HG03064 (cell line): ENCODE results near the gene CHST11.

Experiments
- ATAC-seq: cut with Tn5 transposase; IDR thresholded peaks from one replicate; pipeline ENCODE4 v1.9.1; 2021; ENCODE audit warnings: low read depth; ENCODE audit not compliant: unreplicated experiment

Gene CHST11

DNA sequence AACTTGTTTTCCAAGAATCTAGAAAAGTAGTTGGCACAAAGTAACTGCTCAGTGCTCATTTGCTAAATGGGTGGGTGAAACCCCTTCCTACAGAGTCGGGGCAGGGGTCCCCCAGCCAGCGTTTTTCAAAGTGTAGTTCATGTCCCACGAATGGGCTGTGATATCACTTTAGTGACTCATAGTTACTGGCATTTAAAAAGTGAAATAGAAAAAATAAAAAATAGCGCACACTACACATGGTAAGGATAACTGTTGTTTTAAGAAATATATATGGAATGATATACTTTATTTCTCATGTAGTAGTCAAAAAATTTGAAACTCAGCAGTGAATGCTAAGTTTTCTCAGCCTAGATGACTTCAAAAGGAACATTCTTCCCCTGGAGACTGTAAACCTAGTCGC lies 250.4 kb downstream of the CHST11 start:
- ATAC-seq: no peak

DNA sequence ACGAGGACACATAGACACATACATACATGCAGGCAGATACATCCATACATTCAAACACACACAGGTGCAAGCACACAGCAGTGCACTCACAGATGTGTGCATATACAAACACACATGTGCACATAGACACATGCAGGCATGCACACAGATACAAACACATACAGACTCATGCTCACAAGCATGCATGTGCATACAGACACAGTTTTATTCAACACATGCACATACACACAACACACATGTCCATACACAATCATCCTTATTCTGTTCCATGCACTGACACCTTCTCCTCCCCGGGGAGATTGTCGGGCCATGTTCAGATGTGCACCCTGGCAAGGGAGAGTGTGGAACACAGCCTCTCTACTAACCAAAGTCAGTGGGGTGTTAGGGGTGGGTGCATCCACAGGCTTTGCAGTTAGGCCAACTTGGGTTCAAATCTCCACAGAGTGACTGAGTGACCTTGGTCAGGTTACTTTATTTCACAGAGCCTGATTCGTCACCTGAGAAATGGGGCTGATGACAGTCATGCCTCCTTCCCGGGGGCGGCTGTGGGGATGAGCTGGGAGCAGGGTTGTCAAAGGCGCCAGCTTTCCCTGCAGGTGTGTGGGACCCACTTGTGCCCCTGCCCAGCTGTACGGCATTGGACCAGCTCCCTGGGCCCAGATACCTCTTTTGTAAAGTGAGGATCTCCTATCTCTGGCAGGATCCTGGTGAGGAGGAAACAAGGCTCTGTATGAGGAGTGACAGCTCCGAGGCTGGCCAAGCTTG lies 251.2 kb downstream of the CHST11 start:
- ATAC-seq: no peak

DNA sequence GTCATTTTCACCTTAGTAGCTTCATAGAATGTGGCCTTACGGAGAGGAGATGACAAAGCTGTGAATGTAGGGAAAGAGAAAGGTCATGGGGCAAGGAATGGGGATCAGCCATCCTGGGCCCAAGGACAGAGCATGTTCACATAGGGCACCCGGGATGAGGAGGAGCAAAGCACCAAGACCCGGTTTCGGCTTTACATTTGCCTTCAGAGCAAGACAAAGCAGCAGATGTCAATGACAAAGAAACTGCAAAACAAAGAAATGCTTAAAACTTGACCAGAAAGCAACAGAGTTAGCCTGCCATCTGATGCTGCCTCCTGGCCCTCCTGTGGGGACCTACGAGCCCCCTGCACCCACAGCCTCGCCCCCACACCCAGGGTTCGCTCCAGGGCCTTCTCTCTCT lies 252.1 kb downstream of the CHST11 start:
- no peak for ATAC-seq

DNA sequence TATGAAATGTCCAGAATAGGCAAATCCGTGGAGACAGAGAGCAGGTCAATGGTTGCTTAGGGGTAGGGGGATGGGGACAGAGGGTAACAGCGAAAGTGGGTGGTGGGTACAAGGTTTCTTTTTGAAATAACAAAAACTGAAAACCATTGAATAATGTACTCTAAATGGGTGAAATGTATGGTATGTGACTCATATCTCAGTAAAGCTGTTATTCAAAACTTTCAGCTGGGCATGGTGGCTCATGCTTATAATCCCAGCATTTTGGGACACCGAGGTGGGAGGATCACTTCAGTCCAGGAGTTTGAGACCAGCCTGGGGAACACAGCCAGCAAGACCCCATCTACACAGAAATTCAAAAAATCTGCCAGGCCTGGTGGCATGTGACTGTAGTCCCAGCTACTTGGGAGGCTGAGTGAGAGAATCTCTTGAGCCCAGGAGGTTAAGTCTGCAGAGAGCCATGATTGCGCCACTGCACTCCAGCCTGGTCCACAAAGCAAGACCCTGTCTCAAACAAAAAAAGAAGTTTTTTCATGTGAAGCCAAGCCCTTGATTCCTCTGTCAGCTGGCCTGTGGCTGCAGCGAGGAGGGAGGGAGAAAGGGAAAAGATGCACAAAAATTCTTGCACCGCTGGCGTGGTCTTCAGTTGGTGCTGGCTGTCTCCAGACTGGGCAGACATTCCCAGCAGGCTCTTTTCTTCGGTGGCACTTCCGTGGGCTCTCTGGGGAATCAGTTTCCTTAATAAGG lies 253.1 kb downstream of the CHST11 start:
- ATAC-seq: no peak

DNA sequence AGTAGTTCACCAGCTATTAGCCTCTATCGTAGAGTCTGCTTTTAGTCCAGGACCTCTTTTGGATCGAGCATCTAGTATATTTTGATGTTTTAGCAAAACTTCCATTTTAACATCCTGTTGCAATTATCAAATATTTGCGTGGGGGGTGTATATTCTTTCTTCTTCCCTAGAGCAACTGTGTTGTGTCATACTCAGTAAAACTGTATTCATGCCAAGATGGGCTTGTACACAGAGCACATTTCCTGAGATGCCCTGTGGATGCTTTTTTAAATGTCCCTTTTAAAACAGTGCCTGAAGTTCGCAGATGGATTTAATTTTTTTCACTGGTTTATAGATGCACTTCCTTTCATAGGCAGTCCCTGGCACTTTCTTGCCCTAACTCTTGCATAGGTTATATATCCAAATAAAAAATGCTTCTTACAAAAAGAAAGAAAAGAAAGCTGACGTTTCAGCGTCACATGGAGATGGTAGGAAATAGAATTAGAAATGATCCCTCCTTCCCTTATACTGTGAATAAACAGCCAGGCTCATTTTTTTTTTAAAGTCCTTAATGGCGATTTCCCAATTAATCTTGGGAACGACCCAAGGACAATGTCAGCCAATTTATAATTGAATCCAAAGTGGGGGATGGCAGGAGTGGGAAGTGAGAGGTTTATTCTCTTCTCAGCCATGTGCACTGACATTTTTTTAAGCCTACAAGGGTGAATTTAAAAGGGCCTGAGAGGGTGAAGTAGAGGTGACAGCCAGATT lies 254.4 kb downstream of the CHST11 start:
- no peak for ATAC-seq

DNA sequence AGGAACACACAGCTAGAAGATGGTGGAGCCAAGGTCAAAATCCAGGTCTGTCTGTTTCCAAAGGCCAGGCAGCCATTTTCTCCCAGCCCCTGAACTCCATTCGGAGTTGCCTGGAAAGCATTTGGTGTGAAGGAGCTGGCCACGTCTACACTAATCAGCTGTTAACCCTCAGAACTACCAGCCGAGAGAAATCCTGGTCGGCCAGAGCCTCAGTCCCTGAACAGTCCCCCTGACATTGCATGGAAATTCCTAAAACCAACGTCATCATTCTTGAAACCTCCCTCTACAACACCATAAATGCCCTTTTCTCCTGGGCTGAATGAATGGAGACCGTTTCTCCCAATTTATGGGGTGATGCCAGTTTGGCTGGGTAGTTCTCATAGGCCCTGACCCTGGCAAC lies 255.7 kb downstream of the CHST11 start:
- ATAC-seq: no peak

DNA sequence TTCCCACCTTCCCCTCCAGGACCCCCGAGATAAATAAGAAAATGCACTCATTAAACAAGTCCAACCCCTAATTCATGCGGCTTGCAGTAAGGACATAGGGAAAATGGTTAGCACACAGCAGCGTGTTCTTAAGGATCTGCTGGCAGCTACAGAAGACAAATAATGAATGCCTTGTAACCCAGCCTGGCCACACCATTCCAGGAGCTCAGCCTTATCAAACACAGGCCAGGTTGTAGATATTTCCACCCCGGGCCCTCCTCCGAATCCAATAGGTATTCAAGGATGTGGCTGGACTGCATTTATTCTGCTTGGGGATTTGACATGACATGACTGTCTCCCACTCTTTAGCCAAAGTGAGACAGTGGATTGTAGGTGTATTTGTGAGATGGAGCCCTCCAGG lies 256.2 kb downstream of the CHST11 start:
- no peak for ATAC-seq

DNA sequence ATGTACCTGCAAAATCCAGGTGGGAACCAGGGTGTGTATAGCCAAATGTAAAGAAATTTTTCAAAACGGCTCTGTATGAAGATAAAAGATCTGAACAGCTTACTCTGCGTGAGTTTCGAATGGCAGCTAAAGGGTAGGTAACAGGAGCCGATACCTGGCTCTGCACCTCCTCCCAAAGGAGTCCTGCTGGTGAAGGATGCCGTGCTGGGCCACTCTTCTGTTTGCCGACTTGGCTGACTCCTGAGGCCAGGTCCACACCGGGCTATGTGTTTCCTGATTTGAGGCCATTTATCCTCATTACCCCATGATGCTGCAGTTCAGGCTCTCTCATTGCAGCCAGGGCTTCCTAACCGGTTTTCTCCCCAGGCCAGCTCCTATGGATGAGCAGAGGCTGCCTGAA lies 256.7 kb downstream of the CHST11 start:
- ATAC-seq: no peak

DNA sequence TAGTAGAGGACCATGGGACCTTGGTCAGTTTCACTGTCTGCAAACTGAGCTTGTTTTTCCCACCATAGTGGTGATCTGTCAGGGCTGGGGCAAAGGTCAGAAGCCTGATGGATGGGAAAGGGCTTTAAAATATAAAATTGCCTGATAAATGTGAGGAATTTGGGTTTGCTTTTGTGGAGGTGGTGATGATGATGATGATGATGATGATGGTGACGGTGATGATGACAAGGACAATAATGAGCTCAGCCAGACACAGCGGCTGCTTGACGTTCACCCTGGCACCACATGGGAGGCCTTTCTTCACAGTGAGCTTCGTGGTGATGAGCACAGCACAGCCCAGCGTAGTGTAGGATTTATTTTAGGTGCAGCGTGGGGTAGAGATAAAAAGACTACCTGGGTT lies 257.6 kb downstream of the CHST11 start:
- ATAC-seq: no peak

DNA sequence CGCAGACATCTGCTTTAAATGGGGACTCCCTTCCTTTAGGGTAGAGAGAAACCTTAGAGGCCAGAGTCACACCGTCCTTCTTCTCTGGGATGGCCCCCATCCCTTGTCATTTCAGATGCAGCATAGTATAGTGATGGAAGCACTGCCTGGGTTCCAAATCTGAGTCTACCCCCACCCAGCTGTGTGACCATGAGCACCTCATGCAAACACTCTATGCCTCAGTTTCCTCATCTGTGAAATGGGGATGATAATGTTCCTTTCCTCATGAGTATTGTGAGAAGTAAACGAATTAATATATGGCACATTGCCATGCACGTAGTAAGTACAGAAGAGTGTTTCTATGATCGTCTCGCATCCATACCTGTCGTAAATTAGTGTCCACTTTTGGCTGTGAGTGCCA lies 259.4 kb downstream of the CHST11 start:
- no peak for ATAC-seq

DNA sequence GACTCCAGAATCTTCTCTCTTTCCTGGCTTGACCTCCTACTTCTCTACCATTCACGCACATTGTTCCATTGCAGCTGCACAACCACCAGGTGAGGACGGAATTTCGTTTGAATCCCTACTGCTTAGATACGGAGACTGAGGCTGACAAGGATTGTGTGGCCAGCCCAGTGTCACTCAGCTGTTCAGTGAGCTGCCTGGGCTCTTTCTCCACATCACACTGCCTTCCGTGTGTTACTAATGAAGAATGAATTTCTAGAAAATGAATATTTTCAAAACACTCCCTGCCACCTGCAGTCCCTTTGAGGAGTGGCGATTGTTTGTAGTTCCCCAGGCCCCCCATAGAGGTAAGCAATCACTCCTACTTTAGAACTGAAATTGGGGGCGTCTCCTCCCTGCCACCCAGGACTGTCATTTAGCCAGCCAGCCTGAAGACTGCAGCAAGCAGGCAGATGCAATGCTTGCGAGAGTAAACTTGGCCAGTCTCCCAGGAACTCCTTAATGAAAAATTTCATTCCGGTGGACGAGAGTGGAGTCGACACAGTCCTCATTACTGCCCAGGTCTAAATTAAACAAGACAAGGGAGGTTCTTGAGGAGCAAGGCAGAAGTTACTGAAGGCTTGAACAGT lies 261.7 kb downstream of the CHST11 start:
- no peak for ATAC-seq

DNA sequence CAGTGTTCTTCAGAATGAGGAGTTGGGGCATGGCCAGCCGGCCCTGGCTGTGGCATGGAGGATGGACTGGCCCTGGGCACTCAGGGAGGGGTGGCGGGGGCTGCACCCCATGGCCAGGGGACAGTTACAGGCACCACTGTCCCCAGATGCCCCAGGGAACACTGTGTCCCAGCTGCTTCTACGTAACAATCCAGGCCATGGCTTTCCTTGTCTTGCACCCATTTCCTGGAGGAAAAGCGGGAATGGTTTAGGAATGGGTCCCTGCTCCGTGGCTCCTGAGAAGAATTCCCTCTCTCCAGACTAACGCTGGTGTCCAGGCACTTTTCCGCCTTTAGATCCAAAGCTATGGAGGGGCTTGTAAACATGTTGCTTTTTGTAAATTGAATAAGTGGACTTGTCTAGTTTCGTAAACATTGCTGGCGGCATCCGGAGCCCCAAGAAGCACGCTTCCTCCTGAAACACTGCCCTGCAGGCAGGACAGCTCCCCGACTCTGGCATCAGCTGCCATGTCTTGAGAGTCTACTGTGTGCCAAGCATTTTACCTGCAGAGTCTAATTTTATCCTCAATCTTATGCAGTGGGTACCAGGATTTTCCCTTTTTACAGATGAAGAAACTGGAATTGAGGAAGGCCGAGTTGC lies 263.1 kb downstream of the CHST11 start:
- no peak for ATAC-seq

DNA sequence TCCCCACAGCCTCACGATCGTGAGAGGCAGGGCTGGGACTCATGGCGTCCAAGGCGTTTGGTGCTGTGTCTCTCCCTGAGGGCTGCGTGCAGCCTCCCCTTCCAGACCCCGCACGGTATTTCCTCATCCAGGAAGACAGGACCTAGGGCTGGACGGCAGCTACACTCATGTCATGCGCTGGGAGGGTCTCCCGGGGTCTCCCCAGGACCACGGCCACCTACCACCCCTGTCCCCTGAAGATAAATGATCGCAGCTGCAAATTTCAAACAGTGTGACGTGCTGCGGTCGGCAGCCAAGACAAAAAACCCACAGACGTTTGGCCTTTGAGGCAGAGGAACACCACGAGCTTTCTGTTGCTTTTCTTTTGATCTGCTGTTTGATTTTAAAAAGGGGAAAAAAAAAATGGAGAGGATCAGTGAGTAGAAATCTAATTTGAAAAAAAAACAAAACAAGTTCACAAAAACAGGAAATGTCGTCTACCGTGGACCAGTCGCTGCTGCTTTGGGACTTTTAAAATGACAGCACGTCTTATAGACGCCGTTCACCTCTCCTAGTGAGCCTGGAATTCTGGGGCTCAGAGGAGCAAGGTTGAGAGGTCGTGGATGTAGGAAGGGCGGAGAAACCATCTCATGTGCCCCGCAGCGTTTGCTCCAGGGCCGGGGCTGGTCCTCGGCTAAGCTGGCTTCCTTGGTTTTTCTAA lies 263.7 kb downstream of the CHST11 start:
- ATAC-seq: no peak

DNA sequence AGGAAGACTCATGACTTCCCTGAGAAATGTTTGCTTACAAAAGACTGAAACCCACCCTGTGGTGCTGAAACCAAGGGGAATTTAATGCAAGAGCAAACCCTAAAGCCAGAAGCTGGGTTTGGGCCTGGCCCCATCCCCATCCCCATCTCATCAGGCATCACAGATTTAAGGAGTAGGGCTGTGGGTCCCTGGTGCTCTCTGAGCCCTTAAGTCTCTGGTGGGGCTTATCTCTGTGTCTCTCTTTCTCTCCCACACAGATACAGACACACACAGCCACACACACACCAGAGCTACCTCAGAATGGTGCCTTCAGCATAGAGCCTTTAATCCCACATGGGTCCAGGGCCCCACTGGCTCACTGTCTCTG lies 264.3 kb downstream of the CHST11 start:
- no peak for ATAC-seq

DNA sequence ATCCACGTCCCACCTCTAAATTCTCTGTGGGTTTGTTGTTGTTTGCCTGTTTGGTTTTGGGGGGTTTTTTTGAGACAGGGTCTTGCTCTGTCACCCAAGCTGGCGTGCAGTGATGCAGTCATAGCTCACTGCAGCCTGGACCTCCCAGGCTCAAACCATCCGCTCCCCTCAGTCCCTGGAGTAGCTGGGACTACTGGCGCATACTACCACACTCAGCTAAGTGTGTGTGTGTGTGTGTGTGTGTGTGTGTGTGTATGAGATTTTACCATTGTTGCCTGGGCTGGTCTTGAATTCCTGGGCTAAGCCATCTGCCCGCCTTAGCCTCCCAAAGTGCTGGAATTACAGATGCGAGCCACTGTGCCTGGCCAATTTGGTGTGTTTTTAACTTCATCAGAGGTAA lies 265.2 kb downstream of the CHST11 start:
- ATAC-seq: no peak

DNA sequence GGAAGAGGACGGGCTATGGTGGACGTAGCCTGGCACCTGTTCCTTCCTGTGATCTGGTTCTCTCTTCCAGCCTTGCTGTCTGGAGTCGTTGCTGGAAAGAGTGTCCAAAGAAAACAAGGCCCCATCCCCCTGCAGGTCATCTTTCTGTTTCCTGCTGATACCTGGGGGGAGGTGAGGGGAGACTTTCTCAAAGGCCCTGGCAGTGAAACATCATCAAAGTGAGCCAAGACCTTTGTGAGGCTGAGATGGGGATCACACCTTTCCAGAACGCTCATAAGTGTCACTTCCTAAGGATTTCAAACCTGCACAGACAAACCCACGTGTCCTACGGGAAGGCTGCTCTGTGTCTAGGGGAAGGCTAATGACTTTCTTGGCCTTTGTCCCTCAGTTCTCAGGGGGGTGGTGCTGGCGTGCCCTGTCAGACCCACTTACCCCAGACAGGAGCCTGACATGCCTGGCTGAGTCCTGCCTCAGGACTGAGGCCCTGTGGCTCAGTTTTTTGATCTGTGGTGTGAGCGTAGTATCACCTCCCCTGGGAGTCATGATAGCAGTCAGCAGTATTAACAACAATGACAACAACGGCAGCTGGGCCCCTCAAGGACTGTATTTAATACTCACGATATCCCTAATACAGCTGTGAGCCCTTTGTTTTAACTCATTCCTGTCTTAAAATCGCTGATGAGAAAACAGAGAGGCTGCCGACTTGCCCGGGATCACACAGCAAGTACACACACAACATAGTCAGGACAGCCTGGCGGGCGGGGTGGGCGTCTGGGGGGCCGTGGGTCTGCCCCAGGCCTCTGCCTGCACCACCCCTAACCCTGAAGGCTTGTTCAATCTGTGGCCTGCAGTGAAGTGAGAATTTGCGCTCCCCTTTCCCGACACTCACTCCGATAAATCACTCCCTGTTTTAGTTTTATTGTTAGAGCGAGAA lies 266.1 kb downstream of the CHST11 start:
- ATAC-seq: no peak

DNA sequence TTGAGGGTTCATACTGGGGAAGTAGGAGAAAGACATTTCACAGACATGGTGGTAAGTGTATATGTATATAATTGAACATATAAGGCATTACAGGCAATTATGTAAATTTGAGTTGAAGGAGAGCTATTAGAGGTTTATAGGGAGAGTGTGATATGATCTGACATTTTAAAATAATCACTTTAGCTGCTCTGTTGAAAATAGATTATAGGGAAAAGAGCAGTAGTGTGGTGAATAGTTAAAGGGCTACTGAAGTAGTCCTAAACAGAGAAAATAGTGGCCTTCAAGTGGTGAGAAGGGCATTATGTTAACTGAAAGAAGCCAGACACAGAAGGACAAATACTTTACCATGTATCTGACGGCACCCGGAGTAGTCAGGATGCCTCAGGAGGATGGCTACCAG lies 267.1 kb downstream of the CHST11 start:
- no peak for ATAC-seq

DNA sequence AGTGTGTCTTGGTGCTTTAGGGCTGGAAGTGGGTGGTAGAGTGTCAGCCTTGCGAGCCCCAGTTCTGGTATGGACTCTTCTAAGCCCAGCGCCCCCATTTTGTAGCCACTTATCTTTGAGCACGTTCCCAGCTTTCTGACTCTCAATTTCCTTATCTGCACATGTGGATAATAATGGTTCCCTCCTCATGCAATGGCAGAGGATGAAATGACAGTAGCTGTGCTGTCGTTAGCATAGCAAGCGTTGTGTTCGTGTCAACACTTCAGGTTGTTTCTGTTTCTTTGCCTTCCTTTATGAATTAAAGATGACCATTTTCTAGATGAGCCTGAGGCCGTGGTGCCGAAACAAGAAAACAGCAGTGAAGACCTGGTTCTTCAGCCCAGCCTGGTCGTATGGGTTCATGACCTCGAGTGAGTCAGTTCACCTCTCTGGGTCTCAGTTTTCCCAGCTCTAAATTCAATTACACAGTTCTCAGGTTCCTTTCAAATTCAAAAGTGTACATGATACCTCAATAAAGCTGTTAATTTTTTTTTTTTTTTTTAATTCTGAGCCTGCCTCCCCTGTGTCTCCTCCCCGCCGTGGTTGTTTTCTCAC lies 268.3 kb downstream of the CHST11 start:
- ATAC-seq: no peak

DNA sequence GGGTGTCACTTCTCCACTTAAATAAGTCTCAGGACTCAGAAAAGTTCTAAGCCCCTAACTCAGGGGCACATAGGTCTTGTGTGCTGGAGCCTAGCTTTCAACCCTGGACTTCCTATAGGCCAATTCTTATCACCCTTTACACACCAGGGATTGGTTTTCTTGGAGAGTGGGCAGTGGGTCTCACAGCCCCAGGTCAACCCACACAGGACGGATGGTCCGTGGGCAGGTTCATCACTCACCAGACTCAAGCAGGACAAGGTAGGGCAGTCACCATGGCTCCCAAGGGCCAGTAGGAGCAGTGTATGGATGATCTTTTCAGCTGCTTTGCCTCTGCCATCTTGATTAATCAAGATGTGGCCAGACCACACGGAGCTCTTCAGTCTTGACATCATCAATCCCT lies 268.9 kb downstream of the CHST11 start:
- no peak for ATAC-seq
